ENCODE measurements around the gene DAZL.
"Not testable (repeated sequence)": the region's sequence is repeated elsewhere in the genome, so short reads cannot be mapped to it uniquely, and the experiment has no call there.

DAZL gene

GRCh38 chr3:16604887-16605602, at the start of gene DAZL:
TSS of gene DAZL (minus strand) at chr3:16605423. CDS start at chr3:16605205, 218 bp downstream.
- no peak for DNase-seq

GRCh38 chr3:16654976-16655375, 49.8 kb upstream of the DAZL start:
- DNase-seq = no peak

GRCh38 chr3:16653712-16654111, 48.5 kb upstream of the DAZL start:
- no peak for DNase-seq

- no peak for DNase-seq
These were observed 42.4 kb upstream of the DAZL start for GRCh38 chr3:16647668-16648067.

- no peak for DNase-seq
These were observed 34.6 kb upstream of the DAZL start for GRCh38 chr3:16639806-16640205.

GRCh38 chr3:16633948-16634347, 28.7 kb upstream of the DAZL start:
- no peak for DNase-seq

- no peak for DNase-seq
These were observed 27.2 kb upstream of the DAZL start for GRCh38 chr3:16632395-16632794.

GRCh38 chr3:16618721-16619120, 13.5 kb upstream of the DAZL start:
- DNase-seq = no peak

GRCh38 chr3:16617155-16617554, 11.9 kb upstream of the DAZL start:
- DNase-seq = not testable (repeated sequence)

GRCh38 chr3:16616083-16616482, 10.9 kb upstream of the DAZL start:
- DNase-seq = no peak

- peak; percentile 40 for DNase-seq
These were observed 9.1 kb upstream of the DAZL start for GRCh38 chr3:16614033-16615031.

GRCh38 chr3:16609927-16610580, 4.8 kb upstream of the DAZL start:
- no peak for DNase-seq

- DNase-seq = no peak
These were observed 3.6 kb upstream of the DAZL start for GRCh38 chr3:16608816-16609215.

- DNase-seq = no peak
These were observed 2.5 kb upstream of the DAZL start for GRCh38 chr3:16607718-16608117.

GRCh38 chr3:16606398-16606797, 1.2 kb upstream of the DAZL start:
- no peak for DNase-seq

GRCh38 chr3:16605966-16606365, 743 bp upstream of the DAZL start:
- no peak for DNase-seq

- no peak for DNase-seq
These were observed 790 bp downstream of the DAZL start for GRCh38 chr3:16604433-16604832.

GRCh38 chr3:16601537-16602005, 3.7 kb downstream of the DAZL start:
- DNase-seq = no peak

- DNase-seq = peak; percentile 90
These were observed 4.3 kb downstream of the DAZL start for GRCh38 chr3:16600780-16601536.

- DNase-seq = no peak
These were observed 5.5 kb downstream of the DAZL start for GRCh38 chr3:16599694-16600093.

GRCh38 chr3:16596352-16597032, 8.7 kb downstream of the DAZL start:
- DNase-seq = no peak

- no peak for DNase-seq
These were observed 9.4 kb downstream of the DAZL start for GRCh38 chr3:16595778-16596177.

All from suppressor macrophage treated with lipopolysaccharide for 4 hours (primary cell).